NCI-H2029 (cell line): Measurements from ENCODE around the gene IL11.

ENCODE experiments used
- DNase-seq: peaks from one replicate; lab custom pipeline; 2025; lab: John Stamatoyannopoulos, UW

Gene IL11

DNA sequence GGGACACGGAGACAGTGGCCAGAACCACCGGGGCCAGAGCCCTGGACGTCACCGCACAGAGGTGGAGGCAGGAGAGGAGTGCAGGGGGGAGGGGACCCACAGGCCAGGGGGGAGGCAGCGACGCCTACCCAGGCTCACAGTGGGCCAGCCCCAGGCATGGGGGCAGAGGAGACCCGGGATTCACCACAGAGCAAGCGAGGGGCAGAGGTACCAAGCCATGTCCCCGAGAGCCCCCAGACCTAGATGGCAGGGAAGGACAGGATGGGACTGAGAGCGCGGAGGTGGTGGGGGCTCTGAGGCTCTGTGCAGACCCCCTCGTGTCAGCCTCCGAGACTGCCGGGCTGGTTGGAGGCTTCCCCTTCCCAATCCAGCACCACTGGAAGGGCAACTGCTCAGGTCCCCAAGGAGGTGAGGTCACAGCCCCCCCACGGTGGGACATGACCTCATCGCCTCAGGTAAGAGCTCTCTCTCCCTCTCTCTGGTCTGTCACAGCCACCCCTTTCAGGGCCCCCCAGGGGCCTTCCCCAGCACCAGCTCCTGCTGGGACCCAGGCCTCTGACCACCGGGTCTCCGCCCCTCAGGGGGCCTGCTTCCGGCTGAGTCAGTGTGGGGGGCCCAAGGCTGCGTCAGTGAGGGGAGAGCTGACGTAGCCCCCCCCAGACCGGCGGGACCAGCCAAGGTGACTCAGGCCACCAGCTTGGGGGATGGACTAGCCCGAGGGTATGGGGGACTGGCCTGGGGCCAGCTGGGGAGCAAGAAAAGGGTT lies 2.2 kb upstream of the IL11 start:
- DNase-seq: no peak

DNA sequence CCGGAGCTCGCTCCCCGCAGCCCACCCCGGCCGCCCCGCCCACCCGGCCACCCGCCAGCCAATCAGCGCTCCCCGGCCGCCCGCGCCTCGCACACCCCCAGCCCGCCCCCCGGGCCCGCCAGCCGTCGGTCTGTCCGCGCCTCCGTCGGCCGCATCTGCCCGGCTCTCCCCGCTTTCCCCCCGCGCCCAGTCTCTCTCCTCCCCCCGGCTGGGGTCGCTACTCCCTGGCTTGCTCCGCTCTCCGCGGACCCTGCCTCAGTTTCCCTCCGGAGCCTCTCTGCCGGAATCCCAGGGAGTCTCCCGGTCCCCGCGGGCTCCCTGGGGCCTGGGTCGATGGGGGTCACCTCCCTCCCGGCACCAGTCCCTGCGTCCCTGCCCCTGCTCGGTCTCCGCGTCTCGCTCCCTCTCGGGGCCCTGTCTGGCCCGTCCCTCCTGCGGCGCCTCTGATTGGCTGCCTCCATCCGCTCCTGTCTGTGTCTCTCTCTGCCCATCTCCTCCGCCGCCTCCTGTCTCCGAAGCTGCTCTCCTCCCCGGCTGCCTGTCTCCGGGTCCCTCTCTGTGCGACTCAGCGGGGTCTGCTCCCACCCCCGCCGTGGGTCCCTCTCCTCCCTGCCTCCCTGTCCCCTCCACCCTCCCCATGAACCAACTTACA lies 484 bp downstream of the IL11 start:
- DNase-seq: no peak

DNA sequence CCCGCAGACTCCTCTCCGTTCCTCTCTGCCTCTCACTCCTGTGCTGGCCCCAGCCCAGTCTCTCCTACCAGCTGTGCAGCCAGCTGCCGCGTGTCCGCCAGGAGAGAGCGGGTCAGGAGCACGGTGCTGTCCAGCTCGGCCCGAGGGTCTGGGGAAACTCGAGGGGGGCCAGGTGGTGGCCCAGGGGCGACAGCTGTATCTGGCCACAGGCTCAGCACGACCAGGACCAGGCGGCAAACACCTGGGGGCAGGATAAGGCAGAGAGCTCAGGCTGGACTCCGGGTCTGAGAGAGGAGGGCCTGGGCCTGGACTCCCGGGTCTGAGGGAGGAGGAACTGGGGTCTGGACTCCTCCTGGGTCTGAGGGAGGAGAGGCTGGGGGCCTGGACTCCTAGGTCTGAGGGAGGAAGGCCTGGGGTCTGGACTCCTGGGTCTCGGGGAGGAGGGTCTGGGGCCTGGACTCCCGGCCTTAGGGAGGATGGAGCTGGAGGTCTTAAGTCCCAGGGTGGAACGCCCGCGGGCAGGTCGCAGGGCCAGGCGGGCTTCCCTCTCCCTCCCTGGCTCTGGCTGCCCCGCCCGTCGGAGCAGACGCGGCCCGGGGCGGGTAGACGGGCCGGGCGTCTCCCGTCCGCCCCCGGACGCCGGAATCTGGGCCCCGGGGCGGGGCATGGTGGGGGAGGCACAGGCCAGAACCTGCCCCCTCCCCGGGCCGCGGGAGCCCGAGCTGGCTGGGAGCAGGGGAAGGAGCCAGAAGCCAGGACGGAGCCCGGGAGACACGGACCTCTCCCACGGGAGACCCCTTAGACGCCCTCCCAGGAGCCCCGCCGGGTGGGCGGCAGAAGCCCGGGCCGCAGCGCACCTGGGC lies 1.3 kb downstream of the IL11 start:
- DNase-seq: no peak

DNA sequence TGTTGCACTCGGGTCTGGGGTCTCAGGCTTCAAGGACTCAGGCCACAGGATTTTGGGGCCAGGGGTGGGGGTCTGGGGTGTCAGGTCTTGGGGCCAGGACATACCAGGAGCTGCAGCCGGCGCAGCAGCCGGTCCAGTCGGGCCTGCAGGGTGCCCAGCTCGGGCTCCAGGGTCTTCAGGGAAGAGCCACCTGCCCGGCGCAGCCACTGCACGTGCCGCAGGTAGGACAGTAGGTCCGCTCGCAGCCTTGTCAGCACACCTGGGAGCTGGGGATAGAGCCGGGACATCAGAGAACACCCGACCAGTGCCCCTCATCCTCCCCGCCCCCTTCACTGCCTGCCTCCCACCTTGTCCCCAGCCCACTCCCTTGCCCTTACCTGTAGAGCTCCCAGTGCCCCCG lies 2.2 kb downstream of the IL11 start:
- DNase-seq: no peak

DNA sequence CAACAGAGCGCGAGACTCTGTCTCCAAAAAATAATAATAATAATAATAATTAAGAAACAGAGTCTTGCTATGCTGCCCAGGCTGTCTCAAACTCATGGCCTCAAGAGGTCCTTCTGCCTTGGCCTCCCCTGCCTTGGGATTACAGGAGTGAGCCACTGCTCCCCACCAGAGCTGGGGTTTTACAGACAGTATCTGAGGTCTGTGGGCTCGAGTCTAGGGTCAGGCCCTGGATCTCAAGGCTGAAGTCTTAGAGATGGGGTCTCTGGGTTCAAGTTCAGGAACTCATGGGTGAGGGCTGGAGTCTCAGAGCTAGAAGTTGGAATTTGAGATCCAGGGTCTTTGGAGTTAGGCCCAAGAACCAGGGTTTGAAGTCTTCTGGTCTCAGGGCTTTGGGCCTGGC lies 3.5 kb downstream of the IL11 start:
- no peak for DNase-seq

DNA sequence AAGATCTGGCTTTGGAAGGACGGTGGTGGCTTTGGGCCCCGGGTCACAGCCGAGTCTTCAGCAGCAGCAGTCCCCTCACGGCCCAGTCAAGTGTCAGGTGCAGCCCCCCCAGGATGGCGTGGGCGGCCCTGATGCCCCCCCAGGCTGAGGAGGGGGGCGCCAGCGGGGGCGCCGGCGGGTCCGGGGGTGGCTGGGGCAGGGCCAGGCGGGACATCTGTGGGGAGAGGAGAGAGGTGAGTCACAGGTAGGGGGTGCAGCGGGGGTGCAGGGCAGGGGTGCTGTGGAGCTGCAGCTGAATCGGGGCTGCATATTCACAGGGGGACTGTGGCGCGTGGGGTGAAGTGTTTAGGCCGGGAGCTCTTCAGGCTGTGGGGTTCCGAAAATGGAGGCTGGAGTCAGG lies 4.3 kb downstream of the IL11 start:
- no peak for DNase-seq

DNA sequence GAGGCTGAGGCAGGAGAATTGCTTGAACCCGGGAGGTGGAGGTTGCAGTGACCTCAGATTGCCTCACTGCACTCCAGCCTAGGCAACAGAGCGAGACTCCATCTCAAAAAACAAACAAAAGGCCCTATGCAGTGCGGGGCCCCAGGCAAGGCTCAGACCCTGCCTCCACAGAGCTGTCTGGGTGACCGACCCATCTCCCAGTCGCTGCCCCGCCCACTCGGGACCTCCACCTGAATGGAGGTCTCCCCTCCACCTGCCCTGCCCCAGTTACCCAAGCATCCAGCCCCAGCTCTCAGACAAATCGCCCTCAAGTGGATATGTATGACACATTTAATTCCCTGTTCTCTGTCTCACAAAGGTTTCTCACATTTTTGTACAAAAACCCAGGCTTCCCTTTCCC lies 5.0 kb downstream of the IL11 start:
- no peak for DNase-seq

DNA sequence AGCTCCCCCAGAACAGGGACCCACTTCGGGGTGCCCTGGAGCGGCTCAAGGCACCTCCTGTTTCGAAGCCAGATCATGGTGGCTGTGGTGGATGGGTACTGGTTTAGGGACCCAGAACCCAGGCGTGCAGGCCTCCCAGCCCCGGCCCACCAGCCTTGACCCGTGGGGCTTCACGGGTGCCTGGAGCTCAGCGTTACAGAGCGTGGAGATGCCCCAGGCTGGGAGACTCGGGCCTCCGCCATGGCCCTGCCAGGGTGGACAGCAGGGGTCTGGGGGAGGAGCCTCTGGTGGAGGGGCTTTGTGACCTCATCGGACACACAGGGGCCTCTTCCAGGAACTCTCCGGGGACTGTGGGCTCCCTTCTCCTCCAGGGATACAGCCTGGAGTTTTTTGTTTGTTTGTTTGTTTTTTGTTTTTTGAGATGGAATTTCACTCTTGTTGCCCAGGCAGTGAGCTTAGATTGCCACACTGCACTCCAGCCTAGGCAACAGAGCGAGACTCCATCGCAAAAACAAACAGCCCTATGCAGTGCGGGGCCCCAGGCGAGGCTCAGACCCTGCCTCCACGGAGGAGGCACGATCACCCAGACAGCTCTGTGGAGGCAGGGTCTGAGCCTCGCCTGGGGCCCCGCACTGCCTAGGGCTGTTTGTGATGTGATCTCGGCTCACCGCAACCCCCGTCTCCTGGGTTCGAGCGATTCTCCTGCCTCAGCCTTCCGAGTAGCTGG lies 7.1 kb downstream of the IL11 start, which contains the start of gene GARIN5B:
GARIN5B (minus strand) TSS at position 271 of the 727 bp plus-strand sequence; CDS start at position 77, 194 bp downstream.
- DNase-seq: no peak

DNA sequence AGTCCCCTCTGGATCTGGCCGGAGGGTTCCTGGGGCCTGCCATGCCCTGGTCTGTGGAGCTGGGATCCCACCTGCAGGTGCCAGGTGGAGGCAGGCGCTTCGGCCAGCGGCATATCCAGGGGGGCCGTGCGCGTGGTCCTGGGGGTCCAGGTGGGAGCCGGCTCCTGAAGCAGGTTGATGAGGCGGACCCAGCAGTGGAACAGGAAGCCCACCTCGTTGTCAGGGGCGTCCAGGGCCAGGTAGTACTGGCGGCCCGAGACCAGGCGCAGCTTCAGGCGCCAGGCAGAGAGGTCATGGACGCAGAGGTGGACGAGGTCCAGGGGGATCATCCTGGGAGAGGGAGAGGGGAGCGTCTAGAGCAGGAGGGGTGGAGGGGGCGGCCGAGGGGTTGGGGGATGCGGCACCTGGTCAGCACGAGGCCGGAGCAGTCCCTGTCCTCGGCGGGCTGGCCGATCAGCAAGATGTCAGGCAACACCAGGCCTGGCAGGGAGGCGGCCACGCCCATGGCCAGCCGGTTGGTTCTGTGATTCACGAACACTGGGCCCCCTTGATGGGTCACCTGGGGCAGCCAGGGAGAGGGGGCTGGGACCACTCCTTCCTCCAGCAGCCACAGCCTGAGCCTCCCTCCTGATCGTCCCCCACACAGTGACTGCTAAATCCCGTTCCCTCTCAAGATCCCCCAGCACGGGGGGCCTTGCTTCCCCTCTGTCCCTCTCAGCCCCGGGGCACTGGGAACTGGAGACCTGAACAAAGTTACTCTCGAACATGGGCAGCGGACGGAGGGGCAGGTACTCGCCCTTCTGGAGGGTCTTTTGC lies 7.9 kb downstream of the IL11 start:
- DNase-seq: no peak

DNA sequence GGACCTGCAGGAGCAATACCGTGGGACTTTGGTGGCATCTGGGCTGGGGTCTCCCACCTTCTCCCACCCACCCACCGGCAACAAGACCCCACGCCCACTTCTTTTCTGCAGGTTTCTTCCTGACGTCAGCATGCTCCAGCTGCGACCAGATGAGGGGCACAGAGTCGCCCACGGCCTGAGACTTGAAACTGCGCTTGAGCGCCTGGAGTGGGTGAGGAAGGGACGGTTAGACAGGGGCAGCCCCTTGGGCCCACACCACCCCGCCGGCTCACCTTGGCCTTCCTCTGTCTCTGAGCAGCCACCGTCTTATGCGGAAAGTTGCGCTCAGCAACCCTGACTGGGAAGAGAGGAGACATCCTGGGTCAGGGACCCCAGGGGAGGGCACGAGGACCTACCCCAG lies 9.4 kb downstream of the IL11 start:
- DNase-seq: no peak

DNA sequence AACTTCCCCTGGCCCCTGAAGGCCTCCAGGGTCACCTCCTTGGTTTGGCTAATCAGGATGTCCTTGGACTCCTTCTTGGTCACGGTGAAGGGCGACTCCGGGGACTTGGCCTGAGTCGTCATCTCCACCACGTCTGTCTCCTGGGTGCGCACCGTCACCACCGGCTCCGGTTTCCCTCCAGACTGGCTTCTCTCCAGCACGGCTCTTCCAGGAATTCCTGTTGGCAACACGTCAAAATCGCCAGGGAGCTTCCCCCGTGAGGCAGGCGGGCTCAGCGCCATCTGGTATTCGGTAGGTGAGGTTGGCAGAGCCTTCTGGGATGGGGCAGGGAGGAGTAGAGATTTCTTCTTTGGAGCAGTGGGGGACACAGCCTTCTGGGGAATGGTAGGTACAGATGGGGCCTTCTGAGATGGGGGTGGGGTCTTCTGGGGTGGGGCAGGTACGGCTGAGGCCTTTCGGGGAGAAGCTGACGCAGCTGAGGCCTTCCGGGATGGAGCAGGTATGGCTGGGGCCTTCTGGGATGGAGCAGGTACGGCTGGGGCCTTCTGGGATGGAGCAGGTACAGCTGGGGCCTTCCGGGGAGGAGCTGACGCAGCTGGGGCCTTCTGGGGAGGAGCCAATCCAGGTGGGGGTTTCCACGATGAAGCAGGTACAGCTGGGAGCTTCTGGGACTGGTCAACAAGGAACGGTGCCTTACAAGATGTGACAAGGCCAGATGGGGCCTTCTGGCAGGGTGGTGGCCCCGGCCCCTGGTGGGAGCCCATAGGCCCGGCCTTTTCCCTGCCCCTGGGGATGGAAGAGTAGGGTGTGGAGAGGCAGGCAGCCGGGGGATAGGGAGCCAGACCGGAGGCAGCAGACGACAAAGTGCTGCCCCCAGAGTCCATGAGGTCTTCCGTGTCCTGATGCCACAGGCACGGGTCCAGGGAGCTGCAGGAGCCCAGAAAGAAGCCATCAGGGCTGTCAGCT lies 11.0 kb downstream of the IL11 start:
- DNase-seq: peak; percentile 86

DNA sequence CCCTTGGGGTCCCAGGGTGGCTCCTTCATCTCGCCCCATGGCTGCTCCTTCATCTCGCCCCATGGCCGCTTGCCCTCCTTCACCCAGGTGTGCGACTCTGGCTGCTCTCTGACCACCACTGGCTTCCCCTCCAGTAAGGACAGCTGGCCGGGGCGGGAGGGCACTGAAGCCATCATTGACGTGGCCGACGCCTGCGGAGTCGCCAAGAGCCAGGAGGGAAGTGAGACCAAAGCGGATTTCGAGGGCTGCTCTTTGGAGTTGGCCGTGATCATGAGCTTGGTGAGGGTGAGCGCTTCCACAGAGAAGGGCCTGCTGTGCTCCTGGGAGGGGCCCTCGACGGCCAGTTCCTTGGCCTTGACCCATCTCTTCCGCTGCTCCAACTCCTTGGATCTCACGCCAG lies 11.8 kb downstream of the IL11 start:
- no peak for DNase-seq

DNA sequence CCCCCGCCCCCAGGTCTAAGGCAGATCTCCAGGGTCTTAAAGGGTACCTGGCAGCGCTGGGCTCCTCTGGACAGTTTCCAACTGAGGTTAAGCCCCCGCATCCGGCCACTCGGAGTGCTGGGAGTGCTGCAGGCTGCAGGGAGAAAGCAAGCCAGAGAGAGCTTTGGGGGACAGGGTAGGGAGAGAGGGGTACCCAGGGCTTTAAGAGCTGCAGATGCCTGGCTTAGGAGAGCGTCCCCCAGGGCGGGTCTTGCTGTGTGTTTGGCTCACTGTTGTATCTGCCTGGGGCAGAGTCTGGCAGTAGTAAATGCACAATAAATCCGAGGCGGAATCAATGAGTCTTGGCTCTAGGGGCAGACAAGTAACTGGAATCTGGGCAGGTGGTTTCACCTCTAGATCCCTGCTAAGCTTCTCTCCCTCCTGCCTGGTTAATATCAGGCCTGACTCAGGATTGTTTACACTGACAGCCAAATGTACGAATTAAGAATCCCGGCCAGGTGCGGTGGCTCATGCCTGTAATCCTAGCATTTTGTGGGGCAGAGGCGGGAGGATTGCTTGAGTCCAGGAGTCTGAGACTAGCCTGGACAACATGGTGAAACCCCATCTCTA lies 14.9 kb downstream of the IL11 start:
- DNase-seq: no peak

DNA sequence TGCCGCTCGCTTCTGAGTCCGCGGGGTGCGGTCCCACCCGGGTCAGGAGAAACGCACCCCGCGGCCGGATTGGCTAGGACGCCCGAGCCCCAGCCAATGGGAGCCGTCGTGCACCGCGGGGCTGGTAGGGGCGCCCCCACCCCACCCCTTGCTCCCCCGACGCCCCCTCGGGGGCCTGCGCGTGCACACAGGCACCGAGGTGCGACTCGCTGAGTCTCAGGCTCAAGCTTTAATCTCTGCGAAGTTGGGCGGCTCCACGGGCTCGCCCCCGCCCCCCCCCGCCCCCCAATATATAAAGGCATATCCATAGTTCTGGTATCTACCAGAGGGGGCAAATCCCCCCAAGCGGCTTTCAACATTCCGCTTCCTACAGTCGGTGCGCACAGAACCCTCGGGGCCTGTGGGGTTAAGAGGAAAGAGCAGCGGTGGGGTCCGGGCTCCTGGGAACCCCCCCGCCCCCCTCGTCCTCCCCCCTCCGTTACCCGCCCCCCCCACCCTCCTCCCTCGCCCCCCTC lies 15.5 kb downstream of the IL11 start, which contains the start of gene COX6B2:
COX6B2 (minus strand) TSS at position 22 of the 515 bp plus-strand sequence. CDS start 198 bp downstream, outside the sequence.
- no peak for DNase-seq

DNA sequence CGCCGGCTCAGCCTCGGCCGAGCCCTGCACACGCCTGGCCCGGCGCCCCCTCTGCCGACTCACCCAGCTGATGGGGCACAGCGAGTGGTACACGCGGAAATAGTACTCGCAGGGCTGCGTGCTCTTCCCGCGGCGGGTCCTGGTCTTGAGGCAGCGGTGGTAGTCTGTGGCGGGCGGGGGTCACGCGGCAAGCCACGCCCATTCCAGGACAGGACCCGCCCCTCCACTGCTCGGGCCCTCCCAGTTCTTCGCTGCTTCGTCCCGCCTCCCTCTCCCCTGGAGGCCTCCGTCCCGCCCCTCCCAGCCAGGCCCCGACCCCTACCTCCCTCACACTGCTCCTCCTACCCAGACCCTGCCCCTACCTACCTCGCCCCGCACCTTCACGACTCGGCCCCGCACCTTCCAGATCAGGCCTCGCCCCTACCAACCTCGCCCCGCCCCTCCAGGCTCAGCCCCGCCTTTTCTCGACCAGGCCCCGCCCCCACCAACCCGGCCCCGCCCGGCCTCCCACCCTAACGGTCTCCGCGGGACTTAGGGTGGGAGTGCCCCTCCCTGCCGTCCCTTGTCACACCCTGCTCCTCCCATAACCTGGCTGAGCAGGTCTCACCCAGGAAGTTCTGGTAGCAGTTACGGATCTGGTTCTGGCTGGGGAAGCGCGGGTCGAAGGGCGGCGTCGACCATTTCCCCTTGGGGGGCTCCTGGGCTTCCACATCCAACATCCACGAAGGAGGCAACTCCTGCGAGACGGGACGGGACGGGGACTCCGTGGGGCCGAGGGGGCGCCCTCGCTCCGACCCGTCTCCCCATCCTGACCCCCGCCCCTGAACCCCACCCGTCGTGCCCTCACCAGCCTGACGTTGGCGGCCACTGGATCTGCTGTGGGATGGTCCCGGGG lies 16.2 kb downstream of the IL11 start:
- peak; percentile 22 for DNase-seq

DNA sequence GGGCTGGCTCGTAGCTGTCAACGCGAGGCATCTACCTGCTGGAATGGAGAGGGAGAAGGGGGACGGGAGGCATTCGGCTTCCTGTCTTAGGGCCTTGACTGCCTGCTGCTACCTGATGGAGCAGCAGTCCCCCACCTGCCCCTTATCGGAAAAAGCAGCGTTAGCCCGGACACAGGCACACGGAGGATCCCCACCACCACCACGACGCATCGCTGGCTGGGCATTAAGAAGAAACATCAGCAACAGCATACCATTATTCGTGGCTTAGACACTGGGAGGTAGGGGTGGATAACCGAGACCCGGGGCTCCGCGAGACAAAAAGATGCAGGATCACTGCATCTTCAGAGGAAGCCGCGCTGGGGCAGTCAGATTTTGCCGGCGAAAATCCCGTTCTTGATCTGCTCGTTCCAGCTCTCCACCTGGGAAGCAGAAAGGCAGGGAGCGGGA lies 16.9 kb downstream of the IL11 start:
- DNase-seq: no peak

DNA sequence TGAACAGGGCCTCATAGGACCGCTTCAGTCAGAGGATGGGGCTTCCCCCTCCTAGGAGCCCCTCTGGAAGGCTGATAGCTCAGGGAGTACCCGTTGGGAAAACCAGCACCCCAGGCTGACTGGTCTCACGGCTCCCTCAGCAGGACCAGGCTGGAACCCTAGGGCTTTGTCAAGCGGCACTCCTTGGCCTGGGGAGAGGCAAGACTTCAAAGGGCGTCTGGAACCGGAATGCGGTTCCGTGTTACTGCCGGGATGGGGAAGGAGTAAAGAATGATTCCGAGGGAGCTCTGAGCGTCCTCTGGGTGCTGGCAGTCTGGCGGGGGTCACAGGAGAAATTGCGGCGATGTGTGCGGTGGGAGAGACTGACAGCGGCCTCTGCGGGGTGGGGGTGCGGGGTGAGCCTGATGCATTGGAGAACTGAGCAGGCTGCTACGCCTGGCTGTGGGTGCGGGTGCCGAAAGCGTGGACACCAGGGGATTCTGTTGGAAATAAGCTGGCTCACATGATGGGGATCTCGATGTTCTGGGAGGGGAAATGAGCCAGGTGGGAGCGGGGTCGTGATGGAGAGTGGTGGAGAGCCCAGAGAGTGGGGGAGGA lies 17.6 kb downstream of the IL11 start:
- DNase-seq: no peak

DNA sequence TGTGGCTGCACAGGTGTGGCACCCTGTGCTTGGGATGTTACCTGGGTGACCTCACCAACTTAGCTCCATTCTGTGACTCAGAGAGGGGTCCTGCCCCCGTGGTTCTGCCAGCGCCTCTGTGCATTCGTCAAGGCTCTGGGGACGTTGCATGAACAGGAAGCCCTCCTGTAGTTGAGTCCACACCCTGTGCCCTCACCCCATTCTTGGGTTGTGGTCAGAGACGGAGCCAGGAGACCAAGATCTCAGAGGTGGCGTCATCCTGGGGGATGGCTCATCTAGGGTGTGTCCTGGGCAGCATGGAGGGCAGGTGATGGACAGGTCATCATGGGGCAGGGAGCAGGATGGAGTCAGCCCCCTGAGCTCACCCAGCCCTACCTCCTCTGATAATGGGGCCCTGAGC lies 18.2 kb downstream of the IL11 start:
- DNase-seq: no peak
